OCI-LY7 (cell line): ENCODE results near the gene EPSTI1. TPM values are rescaled to one million over a fixed set of nuclear protein-coding genes. Genes with fewer than 3 reads are reported as not detected.

ENCODE experiments used
- BruUV-seq: library from RNA; stranded (reverse); fragments of 400-500 nt; replicated peaks from 2 replicates; lab custom pipeline; 2021; lab: Mats Ljungman, UMichigan
- CTCF ChIA-PET: fragments of 300-600 bp; sonication (Branson Sonifier 250); formaldehyde crosslinking; loops from one replicate; lab custom pipeline; 2022; ENCODE audit warnings: antibody characterized with exemption; ENCODE audit not compliant: unreplicated experiment; lab: Charles Lee
- POLR2A ChIA-PET: fragments of 300-600 bp; sonication (Branson Sonifier 250); formaldehyde crosslinking; loops from one replicate; lab custom pipeline; 2022; ENCODE audit warnings: antibody characterized with exemption; lab: Charles Lee
- DNase-seq: peaks from one replicate; pipeline ENCODE4 v3.0.0-alpha.2; 2015; ENCODE audit warnings: low spot score
- H2AFZ ChIP-seq: fragments of 200-600 bp; sonication (generic), shearing (Covaris generic); 2 replicates; pipeline ENCODE4 v1.6.1; 2014; ENCODE audit warnings: mild to moderate bottlenecking, antibody characterized with exemption, low read length, moderate library complexity
- H3K27ac ChIP-seq: fragments of 200-600 bp; sonication (generic); 2 replicates; pipeline ENCODE4 v1.5.1; 2014; ENCODE audit warnings: mixed run types, low read depth, mild to moderate bottlenecking, moderate library complexity, low read length, inconsistent platforms; ENCODE audit not compliant: poor library complexity, severe bottlenecking
- H3K36me3 ChIP-seq: fragments of 200-600 bp; sonication (generic); 2 replicates; pipeline ENCODE4 v1.6.1; 2014; ENCODE audit warnings: mild to moderate bottlenecking, antibody characterized with exemption, low read length, moderate library complexity, mixed read lengths; ENCODE audit not compliant: insufficient read depth
- H3K4me1 ChIP-seq: fragments of 200-600 bp; sonication (generic); 2 replicates; pipeline ENCODE4 v1.5.1; 2014; ENCODE audit warnings: mild to moderate bottlenecking, low read length; ENCODE audit not compliant: insufficient read depth, poor library complexity, severe bottlenecking
- H3K4me2 ChIP-seq: fragments of 200-600 bp; sonication (generic); 2 replicates; pipeline ENCODE4 v1.6.1; 2014; ENCODE audit warnings: mild to moderate bottlenecking, low read length
- H3K4me3 ChIP-seq: fragments of 200-600 bp; sonication (generic); 2 replicates; pipeline ENCODE4 v1.5.1; 2014; ENCODE audit warnings: mild to moderate bottlenecking, low read depth, low read length; ENCODE audit not compliant: poor library complexity, severe bottlenecking
- H3K79me2 ChIP-seq: fragments of 200-600 bp; sonication (generic); 2 replicates; pipeline ENCODE4 v1.6.1; 2016; ENCODE audit warnings: low read depth, mild to moderate bottlenecking, low read length, moderate library complexity, mixed read lengths; ENCODE audit not compliant: insufficient read depth
- H3K9me2 ChIP-seq: fragments of 200-600 bp; sonication (generic); 2 replicates; pipeline ENCODE4 v1.6.1; 2016; ENCODE audit warnings: mild to moderate bottlenecking, low read length, mixed read lengths; ENCODE audit not compliant: insufficient read depth
- H3K9me3 ChIP-seq: fragments of 200-600 bp; sonication (generic); 2 replicates; pipeline ENCODE4 v1.6.1; 2014; ENCODE audit warnings: mild to moderate bottlenecking, mixed run types, low read length, mixed read lengths
- H4K20me1 ChIP-seq: fragments of 200-600 bp; sonication (generic); 2 replicates; pipeline ENCODE4 v1.6.1; 2014; ENCODE audit warnings: mild to moderate bottlenecking, antibody characterized with exemption, low read length, moderate library complexity, mixed read lengths; ENCODE audit not compliant: insufficient read depth
- EZH2phosphoT487 ChIP-seq: fragments of 200-600 bp; sonication (generic); IDR thresholded peaks from 2 replicates; pipeline ENCODE4 v1.6.1; 2018; ENCODE audit warnings: low read depth, borderline replicate concordance, mild to moderate bottlenecking, mixed run types, antibody characterized with exemption, low read length, moderate library complexity, mixed read lengths
- intact Hi-C: fragments of 100-400 bp; cut with micrococcal nuclease; formaldehyde crosslinking; loops from one replicate; pipeline ENCODE4 v1.10.0; 2022; ENCODE audit not compliant: unreplicated experiment
- total RNA-seq, 2 experiments: library from RNA; depleted of rRNA in 1 of 2; stranded (reverse); fragments of >200 nt in 1 of 2; shearing (Covaris generic) in 1 of 2; gene quantifications; 2 replicates each; pipeline ENCODE4 v1.2.3, GENCODE V29; 2014 to 2022
- TF ChIP-seq, protein P1 (sequence below): fragments of 200-600 bp; sonication (generic); conservative IDR thresholded peaks from 2 replicates; pipeline ENCODE4 v1.5.1; 2014; ENCODE audit warnings: mild to moderate bottlenecking, antibody characterized with exemption, low read length, moderate library complexity, mixed read lengths

Gene EPSTI1
- total RNA-seq, 2 experiments from 2014 or later: 0.49 to 2.1 TPM

DNA sequence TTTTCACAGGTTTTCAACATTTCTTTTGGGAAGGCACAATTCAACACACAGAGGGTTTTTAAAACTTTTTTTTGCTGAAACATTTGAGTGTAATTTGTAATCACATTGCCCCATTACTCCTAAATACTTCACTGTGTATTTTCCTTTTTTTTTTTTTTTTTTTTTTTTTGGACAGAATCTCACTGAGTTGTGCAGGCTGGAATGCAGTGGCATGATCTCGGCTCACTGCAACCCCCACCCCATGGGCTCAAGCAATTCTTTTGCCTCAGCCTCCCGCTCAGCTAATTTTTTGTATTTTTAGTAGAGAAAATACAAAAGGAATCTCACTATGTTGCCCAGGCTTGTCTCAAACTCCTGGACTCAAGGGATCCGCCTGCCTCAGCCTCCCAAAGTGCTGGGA, 16.6 kb upstream of the EPSTI1 start:
- no peaks in the 10 kb centered on the region for H3K79me2 ChIP-seq
- H3K4me2 ChIP-seq: no peak overlapping the region

DNA sequence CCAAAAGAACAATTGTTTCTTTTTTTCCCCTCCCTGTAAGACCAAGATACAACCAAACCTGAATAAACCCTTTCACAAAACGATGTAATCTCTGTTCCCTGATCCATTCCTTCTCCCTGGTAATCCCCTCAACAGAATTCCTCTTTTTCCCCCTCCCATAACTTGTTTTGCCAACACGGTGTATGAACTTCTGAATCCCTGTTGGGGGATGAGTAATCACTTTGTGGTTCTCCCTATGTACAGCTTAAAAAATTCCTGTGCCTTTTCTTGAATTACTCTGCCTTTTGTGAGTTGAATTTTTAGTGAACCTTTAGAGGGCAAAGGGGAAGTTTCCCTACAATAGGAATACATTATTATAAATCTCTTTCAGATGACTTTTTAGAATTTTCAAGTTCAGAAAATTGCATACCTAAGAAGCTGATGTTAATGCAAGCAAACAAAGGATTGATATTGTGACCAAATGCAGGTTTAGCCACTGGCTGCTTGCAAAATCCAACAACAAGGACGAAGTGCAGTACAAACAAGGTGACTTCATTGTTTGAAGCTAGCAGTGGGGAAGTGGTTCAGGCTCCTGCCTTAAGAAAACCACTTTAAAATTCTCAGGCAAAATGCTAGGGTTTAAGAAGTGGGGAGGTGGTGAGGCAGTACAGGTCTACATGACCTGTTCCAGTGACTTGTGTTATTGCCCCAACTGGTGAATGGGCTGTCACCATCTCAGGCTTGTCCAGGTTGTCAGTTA, 15.0 kb upstream of the EPSTI1 start:
- no peaks in the 10 kb centered on the region for H4K20me1 ChIP-seq
- H3K79me2 ChIP-seq: no peaks in the 10 kb centered on the region
- H3K4me2 ChIP-seq: no peak overlapping the region
- no peaks in the 10 kb centered on the region for H3K4me1 ChIP-seq
- DNase-seq: no peak
- no peaks in the 10 kb centered on the region for H3K9me2 ChIP-seq
- H3K36me3 ChIP-seq: no peaks in the 10 kb centered on the region
- H3K27ac ChIP-seq: no peak overlapping the region
- no peak for TF ChIP-seq EZH2phosphoT487
- TF ChIP-seq, protein P1, sequence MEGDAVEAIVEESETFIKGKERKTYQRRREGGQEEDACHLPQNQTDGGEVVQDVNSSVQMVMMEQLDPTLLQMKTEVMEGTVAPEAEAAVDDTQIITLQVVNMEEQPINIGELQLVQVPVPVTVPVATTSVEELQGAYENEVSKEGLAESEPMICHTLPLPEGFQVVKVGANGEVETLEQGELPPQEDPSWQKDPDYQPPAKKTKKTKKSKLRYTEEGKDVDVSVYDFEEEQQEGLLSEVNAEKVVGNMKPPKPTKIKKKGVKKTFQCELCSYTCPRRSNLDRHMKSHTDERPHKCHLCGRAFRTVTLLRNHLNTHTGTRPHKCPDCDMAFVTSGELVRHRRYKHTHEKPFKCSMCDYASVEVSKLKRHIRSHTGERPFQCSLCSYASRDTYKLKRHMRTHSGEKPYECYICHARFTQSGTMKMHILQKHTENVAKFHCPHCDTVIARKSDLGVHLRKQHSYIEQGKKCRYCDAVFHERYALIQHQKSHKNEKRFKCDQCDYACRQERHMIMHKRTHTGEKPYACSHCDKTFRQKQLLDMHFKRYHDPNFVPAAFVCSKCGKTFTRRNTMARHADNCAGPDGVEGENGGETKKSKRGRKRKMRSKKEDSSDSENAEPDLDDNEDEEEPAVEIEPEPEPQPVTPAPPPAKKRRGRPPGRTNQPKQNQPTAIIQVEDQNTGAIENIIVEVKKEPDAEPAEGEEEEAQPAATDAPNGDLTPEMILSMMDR: no peak
- H3K4me3 ChIP-seq: no peak overlapping the region
- intact Hi-C loops: no loop called here
- ChIA-PET CTCF (no interaction called here), POLR2A (interaction anchor here (0.6 kb wide), 1 partner anchor 31 kb away, joined by 6 read pairs; no protein-coding TSS in a partner anchor)
- no peak overlapping the region for H2AFZ ChIP-seq
- H3K9me3 ChIP-seq: no peaks in the 10 kb centered on the region
- BruUV-seq: no TSS peak

More for the DNA sequence above, 16.6 kb upstream of the EPSTI1 start:
- intact Hi-C loops: no loop called here
- no peak for DNase-seq
- Histone ChIP-seq H4K20me1 (no peaks in the 10 kb centered on the region), H3K9me2 (no peaks in the 10 kb centered on the region), H3K9me3 (no peaks in the 10 kb centered on the region), H2AFZ (no peak overlapping the region), H3K4me3 (no peak overlapping the region), H3K36me3 (no peaks in the 10 kb centered on the region), H3K27ac (no peak overlapping the region), H3K4me1 (no peaks in the 10 kb centered on the region)
- ChIA-PET CTCF (no interaction called here), POLR2A (interaction anchor here (0.6 kb wide), 1 partner anchor 753 kb away, joined by 3 read pairs; no protein-coding TSS in a partner anchor)
- TF ChIP-seq, protein P1: no peak
- no peak for TF ChIP-seq EZH2phosphoT487
- no TSS peak for BruUV-seq
